Measurements from ENCODE around the gene P2RX5.
A peak's percentile ranks its signal among the peaks of the same experiment; 100 is the strongest.
"Not testable (repeated sequence)": the region's sequence is repeated elsewhere in the genome, so short reads cannot be mapped to it uniquely, and the experiment has no call there.

P2RX5 gene

GRCh38 chr17:3695723-3696411 is at the start of gene P2RX5:
Gene P2RX5 (minus strand): TSS chr17:3696155. CDS start chr17:3696005, 150 bp downstream.
- DNase-seq (ENCODE audit: extremely low read depth in 1 of 2, low read depth in 1 of 2), result no peak

- DNase-seq (ENCODE audit: extremely low read depth in 1 of 2, low read depth in 1 of 2), result no peak
Measured at GRCh38 chr17:3745071-3745470, 49.1 kb upstream of the P2RX5 start.

- DNase-seq (ENCODE audit: extremely low read depth in 1 of 2, low read depth in 1 of 2), result no peak
Measured at GRCh38 chr17:3744014-3744413, 48.1 kb upstream of the P2RX5 start.

GRCh38 chr17:3740611-3741073 is 44.7 kb upstream of the P2RX5 start:
- DNase-seq (ENCODE audit: extremely low read depth in 1 of 2, low read depth in 1 of 2), result no peak

GRCh38 chr17:3739422-3740124 is 43.6 kb upstream of the P2RX5 start:
- DNase-seq (ENCODE audit: extremely low read depth in 1 of 2, low read depth in 1 of 2), result no peak

GRCh38 chr17:3738562-3739295 is 42.8 kb upstream of the P2RX5 start:
- peak; percentile 32 to 58 for DNase-seq (ENCODE audit: extremely low read depth in 1 of 2, low read depth in 1 of 2)

GRCh38 chr17:3735515-3735914 is 39.6 kb upstream of the P2RX5 start:
- no peak for DNase-seq (ENCODE audit: extremely low read depth in 1 of 2, low read depth in 1 of 2)

- DNase-seq (ENCODE audit: extremely low read depth in 1 of 2, low read depth in 1 of 2), result not testable (repeated sequence)
Measured at GRCh38 chr17:3734911-3735276, 38.9 kb upstream of the P2RX5 start.

- DNase-seq (ENCODE audit: extremely low read depth in 1 of 2, low read depth in 1 of 2), result no peak
Measured at GRCh38 chr17:3732210-3732621, 36.3 kb upstream of the P2RX5 start.

- DNase-seq (ENCODE audit: extremely low read depth in 1 of 2, low read depth in 1 of 2), result no peak
Measured at GRCh38 chr17:3730881-3731429, 35.0 kb upstream of the P2RX5 start.

- DNase-seq (ENCODE audit: extremely low read depth in 1 of 2, low read depth in 1 of 2), result no peak
Measured at GRCh38 chr17:3729881-3730280, 33.9 kb upstream of the P2RX5 start.

- DNase-seq (ENCODE audit: extremely low read depth in 1 of 2, low read depth in 1 of 2), result not testable (repeated sequence)
Measured at GRCh38 chr17:3728099-3728498, 32.1 kb upstream of the P2RX5 start.

GRCh38 chr17:3727041-3727440 is 31.1 kb upstream of the P2RX5 start:
- DNase-seq (ENCODE audit: extremely low read depth in 1 of 2, low read depth in 1 of 2), result no peak

GRCh38 chr17:3724378-3725077 is 28.6 kb upstream of the P2RX5 start:
- no peak for DNase-seq (ENCODE audit: extremely low read depth in 1 of 2, low read depth in 1 of 2)

- DNase-seq (ENCODE audit: extremely low read depth in 1 of 2, low read depth in 1 of 2), result peak; percentile 79 to 90
Measured at GRCh38 chr17:3723556-3724377, 27.8 kb upstream of the P2RX5 start, which contains the start of gene HASPIN. Gene HASPIN (plus strand): TSS chr17:3723903. CDS start chr17:3723936, 33 bp downstream.

- no peak for DNase-seq (ENCODE audit: extremely low read depth in 1 of 2, low read depth in 1 of 2)
Measured at GRCh38 chr17:3723188-3723555, 27.2 kb upstream of the P2RX5 start.

GRCh38 chr17:3722716-3723115 is 26.8 kb upstream of the P2RX5 start:
- no peak for DNase-seq (ENCODE audit: extremely low read depth in 1 of 2, low read depth in 1 of 2)

GRCh38 chr17:3719265-3719664 is 23.3 kb upstream of the P2RX5 start:
- no peak for DNase-seq (ENCODE audit: extremely low read depth in 1 of 2, low read depth in 1 of 2)

- DNase-seq (ENCODE audit: extremely low read depth in 1 of 2, low read depth in 1 of 2), result no peak
Measured at GRCh38 chr17:3718201-3718600, 22.2 kb upstream of the P2RX5 start.

GRCh38 chr17:3715296-3715695 is 19.3 kb upstream of the P2RX5 start:
- DNase-seq (ENCODE audit: extremely low read depth in 1 of 2, low read depth in 1 of 2), result no peak
